Retinal pigment epithelial cell (primary cell): Measurements from ENCODE around the gene OR10AD1.

ENCODE experiments used
- DNase-seq: peaks from one replicate; pipeline ENCODE4 v3.0.0-alpha.2; 2010; ENCODE audit warnings: low read depth
- H3K4me3 ChIP-seq: 2 replicates; pipeline ENCODE4 v1.5.1; 2011; ENCODE audit warnings: mild to moderate bottlenecking, low read length, control low read depth, moderate library complexity
- TF ChIP-seq, protein P1 (sequence below): conservative IDR thresholded peaks from 2 replicates; pipeline ENCODE4 v1.5.1; 2011; ENCODE audit warnings: low read depth, low read length, control low read depth, inconsistent platforms

Gene OR10AD1

DNA sequence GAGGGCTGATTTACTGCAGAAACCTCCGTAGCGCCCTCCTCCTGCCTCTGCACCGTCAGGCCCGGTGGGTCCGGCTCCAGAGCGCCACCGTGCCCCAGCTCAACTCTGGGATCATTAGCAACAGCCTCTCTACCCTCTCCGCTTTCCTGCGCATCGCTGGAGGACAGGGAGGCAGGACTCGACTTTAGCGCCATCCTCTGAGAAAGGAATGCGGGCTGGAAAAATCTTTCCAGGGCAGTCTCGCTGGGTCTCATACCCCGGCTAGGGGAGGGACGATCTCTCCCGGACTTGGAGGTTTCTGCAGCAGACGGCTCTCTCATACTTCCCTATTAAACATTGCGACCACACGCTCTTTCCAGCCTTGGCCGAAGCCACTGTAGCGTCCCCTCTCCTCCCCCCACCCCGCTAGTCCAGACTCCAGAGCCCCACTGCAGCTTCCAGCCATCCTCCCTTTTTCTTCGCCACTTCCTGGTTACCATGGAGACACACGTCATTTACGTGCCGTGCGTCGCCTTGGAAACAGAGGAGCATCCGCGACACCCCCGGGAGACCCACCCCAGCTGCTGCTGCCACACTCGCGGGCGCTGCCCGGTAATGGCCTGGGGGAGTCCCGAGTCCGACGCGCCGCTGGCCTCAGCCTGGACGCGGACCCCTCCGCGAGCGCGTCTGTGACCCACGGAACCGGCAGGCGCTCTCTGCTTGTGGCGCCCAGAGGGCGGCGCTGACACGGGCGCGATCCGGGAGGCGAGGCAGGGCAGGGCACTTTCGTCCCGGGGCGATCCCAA is 19.8 kb downstream of the OR10AD1 start, which contains the start of gene CCDC184:
Gene CCDC184, plus strand, starts transcription at position 554 of the 785 bp plus-strand sequence. CDS start 479 bp downstream, outside the sequence.
- H3K4me3 ChIP-seq, result peak within 1 kb of the TSS; percentile 49
- TF ChIP-seq, protein P1, sequence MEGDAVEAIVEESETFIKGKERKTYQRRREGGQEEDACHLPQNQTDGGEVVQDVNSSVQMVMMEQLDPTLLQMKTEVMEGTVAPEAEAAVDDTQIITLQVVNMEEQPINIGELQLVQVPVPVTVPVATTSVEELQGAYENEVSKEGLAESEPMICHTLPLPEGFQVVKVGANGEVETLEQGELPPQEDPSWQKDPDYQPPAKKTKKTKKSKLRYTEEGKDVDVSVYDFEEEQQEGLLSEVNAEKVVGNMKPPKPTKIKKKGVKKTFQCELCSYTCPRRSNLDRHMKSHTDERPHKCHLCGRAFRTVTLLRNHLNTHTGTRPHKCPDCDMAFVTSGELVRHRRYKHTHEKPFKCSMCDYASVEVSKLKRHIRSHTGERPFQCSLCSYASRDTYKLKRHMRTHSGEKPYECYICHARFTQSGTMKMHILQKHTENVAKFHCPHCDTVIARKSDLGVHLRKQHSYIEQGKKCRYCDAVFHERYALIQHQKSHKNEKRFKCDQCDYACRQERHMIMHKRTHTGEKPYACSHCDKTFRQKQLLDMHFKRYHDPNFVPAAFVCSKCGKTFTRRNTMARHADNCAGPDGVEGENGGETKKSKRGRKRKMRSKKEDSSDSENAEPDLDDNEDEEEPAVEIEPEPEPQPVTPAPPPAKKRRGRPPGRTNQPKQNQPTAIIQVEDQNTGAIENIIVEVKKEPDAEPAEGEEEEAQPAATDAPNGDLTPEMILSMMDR, result peak; percentile 38
- no peak for DNase-seq

DNA sequence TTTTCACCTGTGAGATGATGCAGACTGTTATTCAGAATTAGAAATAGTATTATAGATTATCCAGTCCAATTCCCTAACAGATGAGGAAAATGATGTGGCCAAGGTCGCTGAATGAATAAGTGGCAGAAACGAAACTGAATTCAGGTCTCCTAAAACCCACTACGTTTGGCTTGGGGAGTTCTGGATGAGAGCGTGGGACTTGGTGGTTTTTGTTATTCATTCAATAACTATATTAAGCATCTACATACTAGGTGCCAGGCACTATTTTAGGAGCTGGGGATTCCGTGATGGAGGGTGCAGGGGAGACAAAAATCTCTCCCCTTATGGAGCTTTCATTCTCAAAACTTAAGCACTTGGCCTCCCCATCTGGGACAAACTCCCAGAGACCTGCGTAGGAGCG is 20.5 kb downstream of the OR10AD1 start:
- TF ChIP-seq, protein P1, result no peak
- no peak for DNase-seq
- peak overlapping the region; percentile 49 for H3K4me3 ChIP-seq

DNA sequence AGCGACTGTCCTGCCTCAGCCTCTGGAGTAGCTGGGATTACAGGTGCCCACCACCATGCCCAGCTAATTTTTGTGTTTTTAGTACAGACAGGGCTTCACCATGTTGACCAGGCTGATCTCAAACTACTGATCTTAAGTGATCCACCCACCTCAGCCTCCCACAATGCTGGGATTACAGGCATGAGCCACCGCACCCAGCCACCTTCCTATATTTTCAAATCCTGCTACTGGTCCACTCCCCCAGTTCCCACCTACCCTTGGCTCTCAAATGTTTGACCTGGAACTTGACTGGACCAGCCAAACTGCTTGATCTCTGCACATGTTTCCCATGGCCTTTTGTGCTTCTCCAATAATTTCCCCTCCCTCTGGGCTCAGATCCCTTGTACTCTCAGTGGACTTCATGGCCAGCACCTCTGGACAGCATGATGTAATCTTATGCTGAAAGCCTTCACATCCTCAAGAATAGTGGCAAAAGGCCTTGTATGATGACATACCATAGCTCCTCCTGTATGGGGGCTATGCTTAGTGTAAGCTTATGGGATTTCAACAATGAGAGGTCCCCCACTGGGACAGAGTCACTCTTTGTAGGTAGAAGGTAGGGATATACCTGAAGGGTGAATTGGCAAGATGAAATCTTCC is 22.1 kb downstream of the OR10AD1 start:
- TF ChIP-seq, protein P1, result no peak
- H3K4me3 ChIP-seq, result no peak overlapping the region
- no peak for DNase-seq

DNA sequence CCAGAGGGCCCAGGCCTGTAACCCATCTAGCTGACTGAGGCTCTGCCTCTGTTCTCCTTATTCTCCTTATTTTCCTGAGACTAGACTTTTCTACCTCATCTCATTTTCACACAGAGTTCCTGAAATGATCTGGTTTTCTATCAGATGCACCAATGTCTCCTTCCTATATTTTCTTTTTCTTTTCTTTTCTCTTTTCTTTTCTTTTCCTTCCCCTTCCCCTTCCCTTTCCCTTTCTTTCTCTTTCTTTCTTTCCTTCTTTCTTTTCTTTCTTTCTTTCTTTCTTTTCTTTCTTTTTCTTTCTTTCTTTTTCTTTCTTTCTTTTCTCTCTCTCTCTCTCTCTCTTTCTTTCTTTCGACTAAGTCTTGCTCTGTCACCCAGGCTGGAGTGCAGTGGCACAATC is 22.7 kb downstream of the OR10AD1 start:
- TF ChIP-seq, protein P1, result no peak
- no peak overlapping the region for H3K4me3 ChIP-seq

DNA sequence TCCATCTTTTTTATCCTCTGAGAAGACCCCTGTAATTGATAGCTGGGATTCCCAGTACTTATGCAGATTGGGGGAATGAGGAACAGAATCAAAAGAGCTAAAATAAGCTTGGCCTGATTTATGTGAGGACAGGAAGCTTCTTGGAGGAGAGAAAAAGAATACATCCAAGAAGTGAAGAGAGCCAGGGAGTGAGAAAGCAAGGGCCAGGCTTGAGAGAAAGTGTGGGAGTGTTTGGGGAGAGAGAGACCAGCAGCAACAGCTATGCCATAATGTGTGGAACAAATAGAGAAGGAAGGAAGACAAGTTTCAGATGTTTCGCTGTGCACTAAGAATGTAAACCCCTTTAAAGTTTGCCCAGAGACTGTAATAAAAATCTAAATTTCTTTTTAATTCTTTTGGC is 23.6 kb downstream of the OR10AD1 start:
- DNase-seq, result no peak
- TF ChIP-seq, protein P1, result no peak
- no peak overlapping the region for H3K4me3 ChIP-seq

More for the DNA sequence above, 22.7 kb downstream of the OR10AD1 start:
- DNase-seq, result no peak

DNA sequence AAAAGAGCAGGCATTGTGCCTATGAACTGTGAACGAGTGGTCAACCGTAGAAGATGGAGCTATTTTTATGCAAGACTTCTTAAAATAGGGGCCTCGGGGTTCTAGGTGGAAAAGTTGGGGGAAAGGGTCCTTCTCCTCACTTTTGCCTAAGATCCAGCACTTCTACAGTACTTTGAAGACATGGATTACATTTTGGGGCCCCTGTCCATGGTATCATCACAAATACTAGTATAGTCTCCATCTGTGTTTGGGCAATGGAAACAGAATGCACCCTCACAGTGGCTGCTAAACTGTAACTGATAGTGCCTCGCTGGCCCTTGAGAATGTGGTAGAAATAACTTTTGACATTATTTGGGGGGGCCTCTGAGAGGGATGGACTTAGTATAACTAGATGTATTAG is 25.1 kb downstream of the OR10AD1 start:
- no peak overlapping the region for H3K4me3 ChIP-seq
- TF ChIP-seq, protein P1, result no peak
- no peak for DNase-seq

DNA sequence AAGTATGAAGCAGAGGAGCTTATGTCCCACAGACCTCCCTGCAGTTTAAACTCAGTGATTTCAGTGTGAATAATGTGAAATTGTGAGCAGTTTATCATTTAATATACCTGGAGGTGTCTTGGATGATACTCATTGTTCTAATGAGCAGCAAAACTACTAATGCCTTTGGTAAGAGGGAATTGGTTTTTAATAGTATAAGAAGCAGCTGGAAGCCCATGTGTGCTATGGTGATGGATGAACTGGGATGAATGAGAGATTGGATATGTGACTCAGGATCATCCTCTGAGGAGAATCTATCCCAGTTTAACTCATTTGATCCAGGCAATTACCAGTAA is 26.7 kb downstream of the OR10AD1 start:
- H3K4me3 ChIP-seq, result no peak overlapping the region
- TF ChIP-seq, protein P1, result no peak
- no peak for DNase-seq
